ENCODE data around the gene ELAVL2.

Gene ELAVL2

DNA sequence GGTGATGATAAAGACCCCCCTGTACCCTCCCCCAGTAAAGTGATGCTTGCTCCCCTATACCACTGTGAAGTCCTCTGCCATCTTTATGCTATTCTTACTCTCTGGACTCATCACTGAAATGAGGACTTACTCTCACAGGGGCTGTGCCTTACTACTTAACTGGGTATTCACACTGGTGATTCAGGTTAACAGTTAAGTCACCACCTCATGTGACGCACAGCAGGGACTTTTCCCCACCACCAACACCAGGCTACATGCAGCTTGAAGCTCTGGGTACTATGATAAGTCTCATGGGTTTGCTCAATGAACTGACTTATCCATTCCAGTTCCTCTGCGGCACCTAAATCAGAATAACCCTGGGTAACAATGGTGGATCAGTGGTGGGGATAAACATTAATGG is 163.7 kb downstream of the ELAVL2 start:
- Histone ChIP-seq H4K8ac (ENCODE audit: low read depth, low read length) (no peak overlapping the region), H3K9ac (ENCODE audit: low read length) (no peak overlapping the region), H3K27ac (ENCODE audit: low read depth, low read length) (no peak overlapping the region), H4K91ac (ENCODE audit: low read depth, low read length) (no peak overlapping the region), H2AFZ (ENCODE audit: insufficient read depth, low read length, poor library complexity) (no peak overlapping the region), H3K4me3 (ENCODE audit: low read depth, low read length) (no peak overlapping the region), H3K14ac (ENCODE audit: low read length) (no peak overlapping the region), H3K4me2 (ENCODE audit: low read length) (no peak overlapping the region), H2AK5ac (ENCODE audit: low read length) (no peak overlapping the region), H3K4ac (ENCODE audit: low read depth, low read length) (no peak overlapping the region), H2BK12ac (ENCODE audit: low read length) (no peak overlapping the region), H2BK5ac (ENCODE audit: low read depth, low read length, poor library complexity) (no peak overlapping the region), H3K23ac (ENCODE audit: low read length) (no peak overlapping the region), H3K27me3 (ENCODE audit: insufficient read depth, low read length) (no peaks in the 10 kb centered on the region), H3K79me1 (ENCODE audit: low read length) (no peaks in the 10 kb centered on the region), H3K18ac (ENCODE audit: low read length) (no peak overlapping the region), H3K9me3 (ENCODE audit: insufficient read depth, low read depth, low read length) (no peaks in the 10 kb centered on the region), H4K12ac (ENCODE audit: low read depth, low read length) (no peak overlapping the region), H3K79me2 (ENCODE audit: control insufficient read depth, insufficient read depth, low read length, poor library complexity) (no peaks in the 10 kb centered on the region), H2BK120ac (ENCODE audit: insufficient read depth, low read length, poor library complexity) (no peak overlapping the region), H3K36me3 (ENCODE audit: control insufficient read depth in 1 of 2, insufficient read depth in 2 of 2, low read length in 2 of 2) (peaks cover 0 to 11% of the 10 kb centered on the region in 2 experiments), H3K4me1 (ENCODE audit: control insufficient read depth in 1 of 2, insufficient read depth in 2 of 2, low read length in 2 of 2) (no peaks in the 10 kb centered on the region)
- no CpG with 5 or more reads among the region's 2 CpGs for WGBS (ENCODE audit: extremely low coverage, insufficient coverage, insufficient read length)
- DNase-seq = no peak

DNA sequence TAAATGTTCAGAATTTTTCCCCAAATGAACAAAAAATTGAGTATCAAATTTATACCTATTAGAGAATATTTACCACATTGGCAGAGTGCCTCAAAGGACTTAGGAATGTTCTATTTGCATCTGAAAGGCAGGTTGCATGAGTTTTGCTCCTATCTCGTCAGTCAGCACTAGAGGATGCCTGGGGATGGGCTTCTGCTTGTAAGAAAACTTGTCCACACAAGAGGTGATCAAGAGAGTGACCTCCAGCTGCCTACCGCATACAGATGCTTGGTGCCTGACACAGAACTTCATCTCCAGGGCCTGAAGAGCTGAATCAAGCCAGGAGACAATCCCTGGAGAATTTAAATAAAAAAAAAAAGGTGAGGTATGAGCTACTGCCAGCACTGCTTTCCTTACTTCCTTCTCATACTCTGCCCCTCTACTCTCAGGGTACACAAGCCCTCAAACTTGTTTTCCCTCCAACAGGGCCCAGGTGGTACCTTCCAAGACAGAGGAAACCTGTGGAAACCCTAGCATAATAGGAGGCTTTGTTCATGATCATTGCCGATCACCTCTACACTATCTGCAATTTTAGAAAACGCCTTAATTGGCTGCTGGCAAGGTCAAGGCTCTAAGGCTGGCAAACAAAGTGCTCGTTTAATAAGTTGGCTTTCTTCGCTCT is 166.6 kb downstream of the ELAVL2 start:
- Histone ChIP-seq H4K91ac (ENCODE audit: low read depth, low read length) (no peak overlapping the region), H2BK5ac (ENCODE audit: low read depth, low read length, poor library complexity) (no peak overlapping the region), H2BK12ac (ENCODE audit: low read length) (no peak overlapping the region), H3K4ac (ENCODE audit: low read depth, low read length) (no peak overlapping the region), H3K27me3 (ENCODE audit: insufficient read depth, low read length) (no peaks in the 10 kb centered on the region), H3K9ac (ENCODE audit: low read length) (no peak overlapping the region), H3K27ac (ENCODE audit: low read depth, low read length) (no peak overlapping the region), H4K8ac (ENCODE audit: low read depth, low read length) (no peak overlapping the region), H3K79me1 (ENCODE audit: low read length) (no peaks in the 10 kb centered on the region), H2AK5ac (ENCODE audit: low read length) (no peak overlapping the region), H3K4me3 (ENCODE audit: low read depth, low read length) (no peak overlapping the region), H3K79me2 (ENCODE audit: control insufficient read depth, insufficient read depth, low read length, poor library complexity) (no peaks in the 10 kb centered on the region), H2BK120ac (ENCODE audit: insufficient read depth, low read length, poor library complexity) (no peak overlapping the region), H3K14ac (ENCODE audit: low read length) (no peak overlapping the region), H3K23ac (ENCODE audit: low read length) (no peak overlapping the region), H4K12ac (ENCODE audit: low read depth, low read length) (no peak overlapping the region), H3K36me3 (ENCODE audit: control insufficient read depth in 1 of 2, insufficient read depth in 2 of 2, low read length in 2 of 2) (peaks cover 0 to 23% of the 10 kb centered on the region in 2 experiments), H3K4me2 (ENCODE audit: low read length) (no peak overlapping the region), H3K18ac (ENCODE audit: low read length) (no peak overlapping the region), H2AFZ (ENCODE audit: insufficient read depth, low read length, poor library complexity) (no peak overlapping the region), H3K9me3 (ENCODE audit: insufficient read depth, low read depth, low read length) (no peaks in the 10 kb centered on the region), H3K4me1 (ENCODE audit: control insufficient read depth in 1 of 2, insufficient read depth in 2 of 2, low read length in 2 of 2) (peaks cover 0 to 3% of the 10 kb centered on the region in 2 experiments)
- no CpG with 5 or more reads among the region's 6 CpGs for WGBS (ENCODE audit: extremely low coverage, insufficient coverage, insufficient read length)
- DNase-seq = no peak

DNA sequence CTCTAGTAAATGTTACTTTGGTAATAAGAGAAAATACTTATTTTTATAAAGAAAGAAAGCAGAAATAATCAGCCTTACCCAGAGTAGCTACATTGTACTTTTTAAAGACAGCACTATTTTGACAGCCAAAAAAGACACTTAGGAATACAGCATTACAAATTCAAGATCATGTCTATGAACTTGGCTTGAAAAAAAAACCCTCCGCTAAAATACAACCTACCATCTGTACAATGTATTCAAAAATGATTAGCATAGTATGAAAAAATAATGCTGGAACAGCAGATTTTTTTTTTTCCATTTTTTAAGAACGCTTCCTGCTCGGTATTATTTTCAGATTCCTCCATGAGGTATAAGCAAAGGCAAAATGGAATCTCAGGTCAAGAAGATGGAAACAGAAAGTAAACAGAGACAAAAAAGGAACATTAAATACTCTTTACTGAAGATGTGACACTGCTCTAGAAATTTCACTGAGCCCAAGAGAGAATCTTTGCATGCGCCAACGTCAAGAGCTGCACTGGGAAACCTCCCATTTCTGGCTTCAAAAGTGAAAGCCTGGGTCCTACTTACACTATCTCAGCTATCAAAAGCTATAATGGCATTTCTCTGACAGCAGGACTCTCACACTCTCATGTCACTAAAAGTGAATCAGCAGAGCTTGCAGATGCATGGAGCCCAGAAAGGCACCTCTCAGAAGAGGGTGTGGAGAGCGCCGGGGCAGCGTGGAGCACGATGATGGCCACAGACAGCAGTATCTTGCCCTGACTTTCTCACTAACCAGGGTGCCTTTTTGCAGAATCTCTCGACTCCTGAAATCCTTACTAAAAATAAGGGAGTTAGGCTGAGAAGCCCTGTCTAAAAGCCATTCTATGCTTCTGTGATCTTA is 167.4 kb downstream of the ELAVL2 start:
- Histone ChIP-seq H3K4ac (ENCODE audit: low read depth, low read length) (no peak overlapping the region), H4K12ac (ENCODE audit: low read depth, low read length) (no peak overlapping the region), H3K9me3 (ENCODE audit: insufficient read depth, low read depth, low read length) (no peaks in the 10 kb centered on the region), H2AK5ac (ENCODE audit: low read length) (no peak overlapping the region), H4K91ac (ENCODE audit: low read depth, low read length) (no peak overlapping the region), H3K79me2 (ENCODE audit: control insufficient read depth, insufficient read depth, low read length, poor library complexity) (no peaks in the 10 kb centered on the region), H3K36me3 (ENCODE audit: control insufficient read depth in 1 of 2, insufficient read depth in 2 of 2, low read length in 2 of 2) (peaks cover 1 to 23% of the 10 kb centered on the region in 2 experiments), H3K79me1 (ENCODE audit: low read length) (no peaks in the 10 kb centered on the region), H3K4me1 (ENCODE audit: control insufficient read depth in 1 of 2, insufficient read depth in 2 of 2, low read length in 2 of 2) (peaks cover 0 to 3% of the 10 kb centered on the region in 2 experiments), H3K27ac (ENCODE audit: low read depth, low read length) (no peak overlapping the region), H3K14ac (ENCODE audit: low read length) (no peak overlapping the region), H3K23ac (ENCODE audit: low read length) (no peak overlapping the region), H3K18ac (ENCODE audit: low read length) (no peak overlapping the region), H3K4me3 (ENCODE audit: low read depth, low read length) (no peak overlapping the region), H3K9ac (ENCODE audit: low read length) (no peak overlapping the region), H2BK12ac (ENCODE audit: low read length) (no peak overlapping the region), H3K4me2 (ENCODE audit: low read length) (no peak overlapping the region), H2AFZ (ENCODE audit: insufficient read depth, low read length, poor library complexity) (no peak overlapping the region), H4K8ac (ENCODE audit: low read depth, low read length) (no peak overlapping the region), H2BK5ac (ENCODE audit: low read depth, low read length, poor library complexity) (no peak overlapping the region), H3K27me3 (ENCODE audit: insufficient read depth, low read length) (no peaks in the 10 kb centered on the region), H2BK120ac (ENCODE audit: insufficient read depth, low read length, poor library complexity) (no peak overlapping the region)
- no CpG with 5 or more reads among the region's 10 CpGs for WGBS (ENCODE audit: extremely low coverage, insufficient coverage, insufficient read length)
- no peak for DNase-seq

DNA sequence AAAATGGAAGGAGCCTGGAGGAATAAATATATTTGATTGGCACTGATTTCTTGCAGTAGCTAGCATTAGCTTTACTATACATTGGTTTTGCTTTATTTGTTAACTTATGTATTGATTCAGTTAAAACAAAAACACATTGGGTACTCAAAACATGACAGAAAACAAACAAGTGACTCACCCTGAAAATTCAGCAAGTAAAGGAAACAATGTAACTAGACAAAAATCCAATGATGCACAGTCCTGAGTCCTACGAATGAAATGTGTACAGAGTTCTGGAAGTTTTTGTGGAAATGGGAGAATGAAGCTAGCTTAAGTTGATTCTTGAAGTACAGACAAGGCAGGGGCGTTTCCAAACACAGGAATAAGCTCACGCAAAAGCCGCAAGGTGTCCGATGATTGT is 175.0 kb downstream of the ELAVL2 start:
- H3K4me2 ChIP-seq (ENCODE audit: low read length) = no peak overlapping the region
- no peak overlapping the region for H2AFZ ChIP-seq (ENCODE audit: insufficient read depth, low read length, poor library complexity)
- DNase-seq = no peak
- no peak overlapping the region for H3K4ac ChIP-seq (ENCODE audit: low read depth, low read length)
- H3K79me2 ChIP-seq (ENCODE audit: control insufficient read depth, insufficient read depth, low read length, poor library complexity) = no peaks in the 10 kb centered on the region
- H3K36me3 ChIP-seq (ENCODE audit: control insufficient read depth in 1 of 2, insufficient read depth in 2 of 2, low read length in 2 of 2) = peaks cover 9 to 19% of the 10 kb centered on the region in 2 experiments
- no peak overlapping the region for H4K12ac ChIP-seq (ENCODE audit: low read depth, low read length)
- H3K23ac ChIP-seq (ENCODE audit: low read length) = no peak overlapping the region
- no peak overlapping the region for H3K9ac ChIP-seq (ENCODE audit: low read length)
- no peak overlapping the region for H2AK5ac ChIP-seq (ENCODE audit: low read length)
- H3K18ac ChIP-seq (ENCODE audit: low read length) = no peak overlapping the region
- no peak overlapping the region for H2BK12ac ChIP-seq (ENCODE audit: low read length)
- H3K9me3 ChIP-seq (ENCODE audit: insufficient read depth, low read depth, low read length) = no peaks in the 10 kb centered on the region
- H2BK5ac ChIP-seq (ENCODE audit: low read depth, low read length, poor library complexity) = no peak overlapping the region
- no peak overlapping the region for H4K8ac ChIP-seq (ENCODE audit: low read depth, low read length)
- H3K4me3 ChIP-seq (ENCODE audit: low read depth, low read length) = no peak overlapping the region
- H4K91ac ChIP-seq (ENCODE audit: low read depth, low read length) = no peak overlapping the region
- no peak overlapping the region for H2BK120ac ChIP-seq (ENCODE audit: insufficient read depth, low read length, poor library complexity)
- no peaks in the 10 kb centered on the region for H3K27me3 ChIP-seq (ENCODE audit: insufficient read depth, low read length)
- no peak overlapping the region for H3K27ac ChIP-seq (ENCODE audit: low read depth, low read length)
- H3K79me1 ChIP-seq (ENCODE audit: low read length) = no peaks in the 10 kb centered on the region
- WGBS (ENCODE audit: extremely low coverage, insufficient coverage, insufficient read length) = no CpG with 5 or more reads among the region's 5 CpGs
- no peak overlapping the region for H3K14ac ChIP-seq (ENCODE audit: low read length)
- H3K4me1 ChIP-seq (ENCODE audit: control insufficient read depth in 1 of 2, insufficient read depth in 2 of 2, low read length in 2 of 2) = peaks cover 2 to 6% of the 10 kb centered on the region in 2 experiments
